ENCODE results near the gene CCDC13. TPM values are rescaled to one million over a fixed set of nuclear protein-coding genes. Genes with fewer than 3 reads are reported as not detected.

The CCDC13 gene
- total RNA-seq, 1 experiment from 2014 or later: 0.48 TPM

GRCh38 chr3:42750834-42751233 lies 22.2 kb downstream of the CCDC13 start:
- H3K4me3 ChIP-seq (ENCODE audit: insufficient read depth, low read depth, low read length): no peak overlapping the region
- no peaks in the 10 kb centered on the region for H3K27me3 ChIP-seq (ENCODE audit: control insufficient read depth, insufficient read depth, low read length)
- no peak for DNase-seq
- H3K36me3 ChIP-seq (replicated peaks; ENCODE audit: control insufficient read depth, insufficient read depth, low read length): no peaks in the 10 kb centered on the region

GRCh38 chr3:42749753-42750231 lies 23.3 kb downstream of the CCDC13 start:
- Histone ChIP-seq H3K4me3 (ENCODE audit: insufficient read depth, low read depth, low read length) (no peak overlapping the region), H3K36me3 (replicated peaks; ENCODE audit: control insufficient read depth, insufficient read depth, low read length) (no peaks in the 10 kb centered on the region)
- peak; percentile 82 for DNase-seq

GRCh38 chr3:42749025-42749752 lies 23.9 kb downstream of the CCDC13 start:
- no peaks in the 10 kb centered on the region for H3K36me3 ChIP-seq (replicated peaks; ENCODE audit: control insufficient read depth, insufficient read depth, low read length)
- DNase-seq: no peak
- no peak overlapping the region for H3K4me3 ChIP-seq (ENCODE audit: insufficient read depth, low read depth, low read length)
- H3K27me3 ChIP-seq (ENCODE audit: control insufficient read depth, insufficient read depth, low read length): no peaks in the 10 kb centered on the region

More at GRCh38 chr3:42749753-42750231, 23.3 kb downstream of the CCDC13 start:
- H3K27me3 ChIP-seq (ENCODE audit: control insufficient read depth, insufficient read depth, low read length): no peaks in the 10 kb centered on the region

GRCh38 chr3:42747581-42747980 lies 25.5 kb downstream of the CCDC13 start:
- no peak for DNase-seq
- Histone ChIP-seq H3K27me3 (ENCODE audit: control insufficient read depth, insufficient read depth, low read length) (no peaks in the 10 kb centered on the region), H3K36me3 (replicated peaks; ENCODE audit: control insufficient read depth, insufficient read depth, low read length) (no peaks in the 10 kb centered on the region), H3K4me3 (ENCODE audit: insufficient read depth, low read depth, low read length) (no peak overlapping the region)

- Histone ChIP-seq H3K4me3 (ENCODE audit: insufficient read depth, low read depth, low read length) (no peak overlapping the region), H3K36me3 (replicated peaks; ENCODE audit: control insufficient read depth, insufficient read depth, low read length) (no peaks in the 10 kb centered on the region), H3K27me3 (ENCODE audit: control insufficient read depth, insufficient read depth, low read length) (no peaks in the 10 kb centered on the region)
- DNase-seq: no peak
Measured at GRCh38 chr3:42746455-42747450, 26.3 kb downstream of the CCDC13 start.

- H3K4me3 ChIP-seq (ENCODE audit: insufficient read depth, low read depth, low read length): no peak overlapping the region
- no peak for DNase-seq
- no peaks in the 10 kb centered on the region for H3K27me3 ChIP-seq (ENCODE audit: control insufficient read depth, insufficient read depth, low read length)
- no peaks in the 10 kb centered on the region for H3K36me3 ChIP-seq (replicated peaks; ENCODE audit: control insufficient read depth, insufficient read depth, low read length)
Measured at GRCh38 chr3:42745776-42746454, 27.1 kb downstream of the CCDC13 start.

- H3K4me3 ChIP-seq (ENCODE audit: insufficient read depth, low read depth, low read length): no peak overlapping the region
- H3K36me3 ChIP-seq (replicated peaks; ENCODE audit: control insufficient read depth, insufficient read depth, low read length): no peaks in the 10 kb centered on the region
- H3K27me3 ChIP-seq (ENCODE audit: control insufficient read depth, insufficient read depth, low read length): no peaks in the 10 kb centered on the region
- DNase-seq: no peak
Measured at GRCh38 chr3:42745291-42745745, 27.7 kb downstream of the CCDC13 start.

- no peak overlapping the region for H3K4me3 ChIP-seq (ENCODE audit: insufficient read depth, low read depth, low read length)
- no peaks in the 10 kb centered on the region for H3K36me3 ChIP-seq (replicated peaks; ENCODE audit: control insufficient read depth, insufficient read depth, low read length)
- DNase-seq: no peak
- no peaks in the 10 kb centered on the region for H3K27me3 ChIP-seq (ENCODE audit: control insufficient read depth, insufficient read depth, low read length)
Measured at GRCh38 chr3:42743204-42743995, 29.7 kb downstream of the CCDC13 start.

GRCh38 chr3:42742688-42743087 lies 30.4 kb downstream of the CCDC13 start:
- DNase-seq: no peak
- no peaks in the 10 kb centered on the region for H3K36me3 ChIP-seq (replicated peaks; ENCODE audit: control insufficient read depth, insufficient read depth, low read length)
- no peaks in the 10 kb centered on the region for H3K27me3 ChIP-seq (ENCODE audit: control insufficient read depth, insufficient read depth, low read length)
- no peak overlapping the region for H3K4me3 ChIP-seq (ENCODE audit: insufficient read depth, low read depth, low read length)

- no peaks in the 10 kb centered on the region for H3K27me3 ChIP-seq (ENCODE audit: control insufficient read depth, insufficient read depth, low read length)
- no peak overlapping the region for H3K4me3 ChIP-seq (ENCODE audit: insufficient read depth, low read depth, low read length)
- H3K36me3 ChIP-seq (replicated peaks; ENCODE audit: control insufficient read depth, insufficient read depth, low read length): no peaks in the 10 kb centered on the region
- no peak for DNase-seq
Measured at GRCh38 chr3:42742259-42742658, 30.8 kb downstream of the CCDC13 start.

- Histone ChIP-seq H3K36me3 (replicated peaks; ENCODE audit: control insufficient read depth, insufficient read depth, low read length) (no peaks in the 10 kb centered on the region), H3K27me3 (ENCODE audit: control insufficient read depth, insufficient read depth, low read length) (no peaks in the 10 kb centered on the region), H3K4me3 (ENCODE audit: insufficient read depth, low read depth, low read length) (no peak overlapping the region)
- no peak for DNase-seq
Measured at GRCh38 chr3:42741796-42742195, 31.3 kb downstream of the CCDC13 start.

- Histone ChIP-seq H3K27me3 (ENCODE audit: control insufficient read depth, insufficient read depth, low read length) (no peaks in the 10 kb centered on the region), H3K36me3 (replicated peaks; ENCODE audit: control insufficient read depth, insufficient read depth, low read length) (no peaks in the 10 kb centered on the region), H3K4me3 (ENCODE audit: insufficient read depth, low read depth, low read length) (no peak overlapping the region)
- no peak for DNase-seq
Measured at GRCh38 chr3:42739401-42740158, 33.5 kb downstream of the CCDC13 start.

GRCh38 chr3:42736531-42736930 lies 36.5 kb downstream of the CCDC13 start:
- no peaks in the 10 kb centered on the region for H3K36me3 ChIP-seq (replicated peaks; ENCODE audit: control insufficient read depth, insufficient read depth, low read length)
- H3K27me3 ChIP-seq (ENCODE audit: control insufficient read depth, insufficient read depth, low read length): no peaks in the 10 kb centered on the region
- no peak overlapping the region for H3K4me3 ChIP-seq (ENCODE audit: insufficient read depth, low read depth, low read length)
- DNase-seq: no peak

Data from H7 (cell line).